ENCODE data around the gene VAV2.
"Not testable (repeated sequence)": the region's sequence is repeated elsewhere in the genome, so short reads cannot be mapped to it uniquely, and the experiment has no call there.

Gene VAV2

GRCh38 chr9:133778336-133779013 lies 213.6 kb downstream of the VAV2 start:
- DNase-seq, result no peak

GRCh38 chr9:133777871-133778270 lies 214.3 kb downstream of the VAV2 start:
- DNase-seq, result no peak

GRCh38 chr9:133777068-133777791 lies 214.9 kb downstream of the VAV2 start:
- DNase-seq, result no peak

- no peak for DNase-seq
Measured at GRCh38 chr9:133775951-133776905, 215.9 kb downstream of the VAV2 start.

DNA sequence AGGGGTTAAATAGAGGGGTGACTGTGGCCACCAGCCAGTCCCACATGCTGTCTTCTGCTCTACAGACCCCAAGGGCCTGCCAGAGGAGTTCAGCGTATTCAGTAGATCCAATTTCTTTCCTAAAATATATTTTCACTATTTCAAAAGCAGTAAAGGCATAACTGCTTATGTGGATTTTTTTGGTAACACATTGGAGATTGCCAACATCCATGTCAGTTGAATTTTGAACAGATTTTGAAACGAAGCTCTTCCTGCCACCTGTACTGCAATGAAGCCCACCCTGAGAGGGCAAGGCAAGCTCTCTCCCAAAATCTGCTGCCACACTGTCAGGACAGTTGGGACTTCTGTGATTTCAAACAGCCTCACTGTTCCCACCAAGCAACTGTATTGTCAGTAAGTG lies 216.8 kb downstream of the VAV2 start:
- no peak for DNase-seq

GRCh38 chr9:133774799-133775198 lies 217.3 kb downstream of the VAV2 start:
- peak; percentile 53 for DNase-seq

- DNase-seq, result peak; percentile 37
Measured at GRCh38 chr9:133773889-133774655, 218.1 kb downstream of the VAV2 start.

DNA sequence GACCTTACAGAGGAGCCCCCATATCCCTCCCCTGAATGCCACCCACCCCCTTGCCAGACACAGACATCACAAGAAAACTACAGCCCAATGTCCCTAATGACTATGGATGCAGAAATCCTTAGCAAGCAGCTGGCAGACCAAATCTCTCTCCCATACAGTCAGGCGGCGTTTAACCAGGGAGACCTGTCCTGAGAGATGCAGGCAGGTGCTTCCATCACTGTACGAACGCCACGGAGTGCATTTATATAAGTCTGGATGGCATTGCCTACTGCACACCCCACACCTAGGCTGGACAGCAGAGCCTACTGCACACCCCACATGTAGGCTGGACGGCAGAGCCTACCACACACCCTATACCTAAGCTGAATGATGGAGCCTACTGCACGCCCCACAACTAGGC lies 219.5 kb downstream of the VAV2 start:
- DNase-seq, result peak; percentile 29

- peak; percentile 46 for DNase-seq
Measured at GRCh38 chr9:133771486-133772482, 220.3 kb downstream of the VAV2 start.

DNA sequence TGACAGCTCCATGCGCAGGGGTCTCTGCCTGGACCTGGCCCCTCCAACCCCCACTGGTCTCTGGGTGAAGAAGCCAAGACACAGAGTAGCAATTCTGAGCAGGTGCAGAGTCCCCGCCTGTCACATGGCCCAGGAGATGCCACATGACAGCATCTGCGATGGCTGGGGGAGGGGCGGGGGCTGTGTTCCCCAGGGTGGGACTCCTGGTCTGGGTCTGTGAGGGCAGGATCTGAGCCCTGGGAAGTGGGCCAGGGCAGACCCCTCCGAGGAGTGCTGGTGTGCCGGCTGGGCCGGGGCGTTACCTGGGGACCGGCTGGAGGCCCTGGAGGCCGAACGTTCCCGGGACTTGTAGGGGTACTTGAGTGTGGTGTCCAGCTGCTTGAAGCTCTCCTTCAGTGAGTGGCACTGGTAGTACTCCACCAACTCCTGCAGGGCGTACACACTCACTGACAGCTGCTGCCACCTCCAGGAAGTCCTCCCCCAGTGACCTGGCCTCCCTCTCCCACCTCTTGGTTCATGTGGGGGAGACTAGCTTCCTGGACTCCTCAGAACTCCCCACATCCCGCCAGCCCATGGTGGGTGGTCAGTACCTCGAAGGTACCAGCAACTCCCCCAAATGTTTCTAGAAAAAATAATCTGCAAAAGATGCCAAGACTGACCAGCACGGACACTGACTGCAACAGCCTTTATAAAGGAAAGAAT lies 221.9 kb downstream of the VAV2 start:
- peak; percentile 45 for DNase-seq

- peak; percentile 47 for DNase-seq
Measured at GRCh38 chr9:133769511-133770075, 222.5 kb downstream of the VAV2 start.

- peak; percentile 70 for DNase-seq
Measured at GRCh38 chr9:133768859-133769510, 223.1 kb downstream of the VAV2 start.

GRCh38 chr9:133768371-133768858 lies 223.7 kb downstream of the VAV2 start:
- DNase-seq, result peak; percentile 38

DNA sequence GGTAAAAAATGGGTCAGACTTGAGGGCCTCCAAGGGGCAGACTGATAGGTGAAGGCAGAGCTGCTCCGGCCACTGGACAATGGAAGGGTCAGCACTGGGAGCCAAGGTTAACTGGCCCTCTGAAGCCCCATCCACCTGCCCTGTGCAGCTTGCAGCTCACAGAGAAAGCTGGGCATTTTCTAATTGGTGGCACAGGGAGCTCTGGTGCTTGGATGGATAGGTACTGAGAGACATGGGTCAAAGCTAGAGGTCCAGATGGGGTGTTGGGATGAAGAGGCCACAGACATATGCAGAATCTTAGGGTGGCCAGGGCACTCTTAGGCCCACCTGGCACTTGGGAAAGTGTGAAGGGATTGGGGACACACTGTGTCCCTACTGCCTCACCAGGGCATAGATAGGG lies 224.5 kb downstream of the VAV2 start:
- DNase-seq, result peak; percentile 36

DNA sequence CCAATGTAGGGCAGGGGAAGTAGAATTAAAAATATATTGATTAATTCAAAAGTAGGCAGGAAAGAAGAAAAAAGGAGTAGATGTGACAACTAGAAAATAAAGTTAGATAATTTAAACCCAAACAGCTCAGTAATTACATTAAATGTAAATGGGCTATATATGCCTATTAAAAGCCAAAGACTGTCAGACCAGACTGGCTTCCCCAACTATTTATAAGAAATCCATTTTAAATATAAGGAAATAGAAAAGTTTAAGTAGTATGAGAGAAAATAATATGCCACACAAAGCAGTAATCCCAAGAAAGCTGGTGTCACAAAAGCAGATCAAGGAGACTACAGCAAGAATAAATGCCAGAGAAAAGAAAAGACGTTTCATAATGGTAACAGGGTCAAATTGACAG lies 225.1 kb downstream of the VAV2 start:
- no peak for DNase-seq

GRCh38 chr9:133766234-133766633 lies 225.9 kb downstream of the VAV2 start:
- not testable (repeated sequence) for DNase-seq

DNA sequence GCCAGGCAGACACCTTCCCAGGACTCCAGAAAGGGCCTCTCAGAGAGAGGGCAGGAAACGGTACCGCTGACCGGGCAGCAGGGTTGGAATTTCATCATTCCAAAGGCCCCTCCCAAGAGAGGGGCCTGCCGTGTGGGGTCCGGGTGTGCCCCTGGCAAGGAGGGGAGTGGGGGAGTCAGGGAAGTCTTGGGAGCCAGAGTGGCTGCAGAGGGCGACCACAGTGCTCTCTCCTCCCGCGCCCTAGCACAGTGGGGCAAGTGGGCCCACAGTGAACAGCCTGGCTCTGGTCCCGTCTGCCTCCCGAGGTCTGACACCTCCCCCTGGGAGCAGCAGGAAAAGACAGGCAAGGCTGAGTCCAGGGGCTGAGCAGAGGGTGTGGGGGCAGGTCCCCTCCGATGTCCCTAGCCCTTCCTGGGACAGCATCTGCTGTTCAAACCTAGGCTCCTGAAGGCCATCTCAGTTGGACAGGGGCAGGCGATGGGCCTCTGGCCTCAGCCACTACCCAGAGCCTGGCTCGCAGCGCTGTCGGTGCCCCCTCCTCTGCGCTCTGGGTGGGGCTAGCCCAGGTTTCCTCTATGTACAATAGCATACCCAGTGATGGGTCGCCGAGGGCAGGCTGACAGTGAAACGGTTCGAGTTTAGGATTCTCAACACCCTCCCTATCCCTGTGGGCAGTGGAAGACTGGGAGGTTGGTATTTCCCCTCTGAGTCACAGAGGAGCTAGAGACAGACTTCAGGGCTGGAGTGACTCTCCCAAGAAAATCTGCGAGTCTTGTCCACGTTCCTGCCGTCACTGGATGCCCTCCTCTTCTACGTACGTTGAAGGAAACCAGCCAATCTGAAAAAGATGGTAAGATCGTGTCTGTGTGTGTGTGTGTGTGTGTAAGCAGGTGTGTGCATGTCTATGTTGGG lies 228.6 kb downstream of the VAV2 start:
- DNase-seq, result peak; percentile 42

Data from islet precursor cell (in vitro differentiated cells).